GM12891 (cell line): Measurements from ENCODE around the gene FMO3.

Source experiments
- PAX5 ChIP-seq: IDR thresholded peaks from 2 replicates; pipeline ENCODE4 v1.6.1; 2011; ENCODE audit warnings: low read length, moderate library complexity, mild to moderate bottlenecking; ENCODE audit not compliant: insufficient read depth, severe bottlenecking
- POLR2AphosphoS5 ChIP-seq: IDR thresholded peaks from 2 replicates; pipeline ENCODE4 v1.6.1; 2011; ENCODE audit warnings: low read depth, low read length, control low read depth
- TAF1 ChIP-seq: IDR thresholded peaks from 2 replicates; pipeline ENCODE4 v1.6.1; 2011; ENCODE audit warnings: low read depth, low read length, control low read depth

- no peak for TF ChIP-seq PAX5
- TF ChIP-seq POLR2AphosphoS5 = no peak
- no peak for TF ChIP-seq TAF1
Observed at GRCh38 chr1:171112119-171112518, 21.4 kb downstream of the FMO3 start.
